Transverse colon (tissue), 3 donors: ENCODE results near the gene FBL.

Experiments used
- CTCF ChIP-seq, 5 experiments: fragments of 200-600 bp in 3 of 5; fragments of 450-650 bp in 2 of 5; sonication (generic) in 3 of 5; IDR thresholded peaks; 1 replicate in 2 of 5; 2 replicates in 3 of 5; pipeline ENCODE4 v1.5.1; 2016 to 2017; ENCODE audit warnings: antibody characterized with exemption in 5 of 5, inconsistent platforms in 3 of 5, mild to moderate bottlenecking in 2 of 5, moderate library complexity in 1 of 5
- EP300 ChIP-seq: sonication (generic); formaldehyde crosslinking; IDR thresholded peaks from one replicate; pipeline ENCODE4 v1.6.1; 2017; ENCODE audit warnings: antibody characterized with exemption, low read depth
- POLR2A ChIP-seq: fragments of 450-650 bp; IDR thresholded peaks from one replicate; pipeline ENCODE4 v1.6.1; 2016; ENCODE audit warnings: antibody characterized with exemption, mild to moderate bottlenecking, moderate library complexity

GRCh38 chr19:39802958-39803357 is 43.2 kb downstream of the FBL start:
- TF ChIP-seq POLR2A (no peak), EP300 (no peak), CTCF (IDR thresholded peaks at IDR 0.05) (no peak)
